HG03175 (cell line): ENCODE results near the gene NRG2.

ENCODE experiments used
- ATAC-seq: cut with Tn5 transposase; IDR thresholded peaks from one replicate; pipeline ENCODE4 v1.9.1; 2021; ENCODE audit warnings: mild to moderate bottlenecking, moderate library complexity; ENCODE audit not compliant: unreplicated experiment

The NRG2 gene

GRCh38 chr5:140013536-140013935 lies 29.6 kb downstream of the NRG2 start:
- ATAC-seq = no peak

DNA sequence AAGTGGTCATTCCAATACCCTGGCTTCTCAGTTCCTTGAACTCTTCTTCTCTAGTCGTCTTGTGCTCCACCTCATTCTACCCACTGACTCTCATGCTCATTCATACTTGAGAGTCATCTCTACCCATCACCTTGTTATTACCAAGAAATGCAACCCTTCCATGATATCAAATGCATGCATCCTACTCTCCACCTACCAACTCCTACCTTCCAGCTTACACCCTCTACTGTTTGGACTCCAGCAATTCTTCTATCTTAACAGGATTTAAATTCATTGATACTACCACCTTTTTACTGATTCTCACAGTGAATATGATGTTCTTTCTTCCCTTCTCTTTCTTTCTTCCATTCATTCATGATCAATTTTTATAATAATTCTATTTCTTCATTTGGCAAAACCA lies 30.7 kb downstream of the NRG2 start:
- ATAC-seq = no peak

DNA sequence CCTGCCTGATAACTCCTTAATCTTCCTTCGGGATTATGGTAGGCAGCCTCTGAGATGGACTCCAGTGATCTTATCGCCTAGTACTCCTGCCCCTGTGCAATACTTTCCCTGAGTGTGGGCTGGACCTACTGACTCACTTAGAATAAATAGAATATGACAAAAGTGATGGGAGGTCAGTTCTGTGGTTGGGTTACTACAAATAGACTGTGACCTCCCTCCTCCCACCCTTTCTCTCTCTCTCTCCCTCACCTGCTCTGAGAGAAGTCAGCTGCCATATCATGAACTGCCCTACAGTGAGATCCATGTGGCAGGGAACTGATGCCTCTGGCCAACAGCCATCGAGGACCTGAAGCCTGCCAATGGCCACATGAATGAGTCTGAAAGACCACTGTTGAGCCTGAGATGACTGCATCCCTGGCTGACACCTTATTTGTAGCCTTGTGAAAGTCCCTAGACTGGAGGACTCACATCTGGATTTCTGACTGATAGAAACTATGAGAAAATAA lies 31.7 kb downstream of the NRG2 start:
- ATAC-seq = peak; percentile 68

- no peak for ATAC-seq
These were observed 32.3 kb downstream of the NRG2 start for GRCh38 chr5:140010798-140011197.

GRCh38 chr5:140007311-140007710 lies 35.8 kb downstream of the NRG2 start:
- no peak for ATAC-seq

- peak; percentile 96 for ATAC-seq
These were observed 37.9 kb downstream of the NRG2 start for GRCh38 chr5:140005145-140005591.

GRCh38 chr5:140004174-140004573 lies 38.9 kb downstream of the NRG2 start:
- ATAC-seq = no peak

GRCh38 chr5:140003519-140003918 lies 39.6 kb downstream of the NRG2 start:
- ATAC-seq = no peak

GRCh38 chr5:140000332-140000731 lies 42.8 kb downstream of the NRG2 start:
- ATAC-seq = no peak

GRCh38 chr5:139998837-139999236 lies 44.3 kb downstream of the NRG2 start:
- no peak for ATAC-seq

- no peak for ATAC-seq
These were observed 45.8 kb downstream of the NRG2 start for GRCh38 chr5:139997276-139997675.

DNA sequence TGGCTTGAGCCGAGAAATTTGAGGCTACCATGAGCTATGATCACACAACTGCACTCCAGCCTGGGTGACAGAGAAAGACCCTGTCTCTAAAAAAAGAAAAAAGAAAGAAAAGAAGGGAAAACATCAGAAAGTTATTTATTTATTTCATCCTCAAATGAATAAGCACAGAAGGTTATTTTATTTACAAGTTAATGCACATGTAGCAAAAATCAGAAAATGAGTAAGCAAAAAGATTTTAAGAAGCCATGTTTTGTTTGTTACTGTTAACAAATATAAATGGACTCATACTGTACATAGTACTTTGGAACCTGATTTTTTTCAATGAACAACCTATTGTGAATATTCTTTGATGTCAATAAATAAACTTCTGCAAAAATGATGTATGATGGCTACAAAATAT lies 47.2 kb downstream of the NRG2 start:
- ATAC-seq = no peak

DNA sequence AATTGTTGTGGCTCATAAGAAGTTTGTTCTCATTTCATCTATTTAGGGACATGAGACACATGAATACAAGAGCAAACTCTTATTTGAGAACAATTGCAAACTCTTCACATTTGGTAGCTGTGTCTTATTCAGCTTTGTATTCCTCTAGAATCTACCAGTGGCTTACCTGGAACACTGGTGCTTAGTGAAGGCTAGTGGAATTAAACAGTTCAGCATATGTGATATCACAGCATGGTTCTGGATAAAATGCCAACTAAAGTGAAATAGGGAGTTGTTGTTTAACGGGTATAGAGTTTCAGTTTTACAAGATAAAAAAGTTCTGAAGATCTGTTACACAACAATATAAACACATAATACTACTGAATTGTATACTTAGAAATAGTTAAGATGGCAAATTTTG lies 48.9 kb downstream of the NRG2 start:
- ATAC-seq = no peak

- no peak for ATAC-seq
These were observed 57.4 kb downstream of the NRG2 start for GRCh38 chr5:139985733-139986132.

DNA sequence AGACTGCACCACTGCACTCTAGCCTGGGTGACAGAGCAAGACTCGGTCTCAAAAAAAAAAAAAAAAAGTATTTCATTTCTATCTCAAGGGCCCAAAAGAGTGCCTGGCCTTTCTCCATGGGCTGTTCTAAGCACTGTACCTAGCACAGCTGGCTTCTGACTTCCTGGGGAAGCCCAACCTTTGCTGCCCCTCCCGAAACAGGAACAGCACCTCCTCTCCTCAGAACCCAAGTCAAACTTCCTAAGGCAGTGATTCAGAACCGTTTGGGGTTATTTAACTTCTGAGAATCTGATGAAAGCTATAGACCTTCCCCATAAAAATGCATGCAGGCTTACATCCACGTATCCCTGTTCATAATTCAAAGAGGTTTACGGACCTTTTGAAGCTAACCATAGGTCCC lies 57.8 kb downstream of the NRG2 start:
- no peak for ATAC-seq

GRCh38 chr5:139984816-139985215 lies 58.3 kb downstream of the NRG2 start:
- ATAC-seq = no peak

GRCh38 chr5:139982975-139983240 lies 60.2 kb downstream of the NRG2 start:
- ATAC-seq = no peak

DNA sequence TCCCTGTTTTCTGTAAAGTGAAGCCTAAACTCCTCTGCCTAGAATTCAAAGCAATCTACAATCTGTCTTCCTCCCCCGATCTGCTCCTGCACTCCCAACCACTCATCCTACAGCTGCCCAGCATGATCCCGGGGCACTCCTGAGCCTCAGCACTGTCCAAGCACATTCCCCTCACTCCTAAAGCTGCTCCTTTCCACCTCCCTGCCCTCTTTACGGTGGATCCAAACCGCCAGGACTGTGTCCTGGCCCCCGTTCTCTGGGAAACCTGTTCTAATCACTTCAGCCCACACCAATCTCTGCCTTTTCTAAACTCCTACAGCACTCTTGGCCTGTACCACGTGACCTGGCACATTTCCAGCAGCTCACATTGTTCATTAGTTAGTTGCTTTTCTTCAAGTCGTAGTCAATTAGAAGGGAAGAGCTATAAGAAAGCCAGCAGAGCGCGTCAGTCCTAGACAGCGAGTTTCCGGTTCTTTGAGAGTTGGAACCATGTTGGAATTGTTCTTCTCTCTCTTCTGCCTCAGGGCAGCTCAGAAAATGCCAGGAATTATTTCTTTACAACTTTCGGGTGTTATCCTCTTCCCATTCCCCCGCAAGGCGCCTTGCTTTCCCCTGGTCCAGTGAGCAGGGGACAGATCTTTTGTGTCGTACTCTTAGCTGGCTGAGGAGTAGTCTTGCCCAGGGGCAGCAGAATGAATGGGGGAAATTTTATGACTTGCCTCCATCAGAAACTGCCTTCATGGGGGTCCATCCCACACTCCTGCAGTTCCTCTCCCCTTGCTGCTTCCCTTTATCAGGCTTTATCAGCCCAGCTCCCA lies 60.7 kb downstream of the NRG2 start:
- ATAC-seq = no peak

GRCh38 chr5:139980765-139981164 lies 62.3 kb downstream of the NRG2 start:
- ATAC-seq = no peak

DNA sequence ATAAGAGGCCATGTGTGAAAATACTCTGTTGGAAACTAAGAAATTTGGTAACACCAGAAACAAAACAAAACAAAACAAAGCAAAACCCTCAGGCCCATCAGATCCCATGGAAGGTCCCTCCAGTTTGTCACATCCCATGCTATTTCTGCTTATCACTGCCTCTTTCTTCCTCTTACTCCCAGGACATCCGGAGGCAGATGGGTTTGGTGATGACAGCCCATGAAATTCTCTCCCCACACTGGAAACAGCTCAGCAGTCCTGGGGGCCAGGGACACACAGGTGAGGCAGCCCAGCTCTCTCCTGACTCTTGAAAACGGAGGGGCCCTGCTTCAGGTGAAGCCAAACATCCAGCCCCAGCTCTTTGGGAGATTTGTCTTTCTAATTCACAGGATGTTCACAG lies 63.2 kb downstream of the NRG2 start:
- ATAC-seq = no peak

DNA sequence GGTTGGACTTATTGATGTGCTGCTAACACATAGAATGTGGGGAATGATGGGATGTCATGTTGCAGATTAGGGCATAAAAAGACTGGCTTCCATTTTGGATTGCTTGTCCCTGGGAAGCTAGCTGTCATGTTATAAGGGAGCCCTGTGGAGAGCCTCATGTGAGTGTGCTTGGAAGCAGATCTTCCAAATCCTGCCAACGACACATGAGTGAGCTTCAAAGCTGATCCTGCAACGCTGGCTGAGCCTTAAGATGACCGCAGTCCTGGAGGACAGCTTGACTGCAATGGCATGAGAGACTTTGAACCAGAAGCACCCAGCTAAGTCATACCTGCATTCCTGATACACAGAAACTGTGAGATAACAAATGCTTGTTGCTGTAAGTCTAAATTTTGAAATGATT lies 63.6 kb downstream of the NRG2 start:
- no peak for ATAC-seq

DNA sequence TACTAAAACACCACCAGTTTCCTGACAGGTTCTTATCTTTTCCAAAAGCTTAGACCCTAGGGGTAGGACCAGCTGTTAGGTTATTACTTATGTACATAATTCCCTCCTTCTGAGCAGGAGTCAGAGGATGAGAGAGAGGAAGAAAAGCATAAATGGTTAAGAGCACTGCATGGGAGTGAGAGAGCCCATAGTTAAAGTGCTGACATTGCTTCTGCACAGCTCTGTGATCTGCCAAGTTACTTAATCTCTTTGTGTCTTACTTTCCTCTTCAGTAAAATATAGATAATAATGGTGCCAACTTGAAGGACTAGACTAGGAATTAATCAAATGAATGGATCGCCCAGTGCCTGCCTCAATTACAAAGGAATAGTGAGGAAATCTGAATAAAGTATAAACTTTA lies 66.4 kb downstream of the NRG2 start:
- ATAC-seq = no peak

- no peak for ATAC-seq
These were observed 67.2 kb downstream of the NRG2 start for GRCh38 chr5:139975942-139976341.
